Activated B cell treated with CpG ODN at 0.5 μM for 24 hours (primary cell): ENCODE results near the gene CSPG5. TPM values are rescaled to one million over a fixed set of nuclear protein-coding genes. Genes with fewer than 3 reads are reported as not detected.

Experiments used
- ATAC-seq: fragments of 200-7000 bp; cut with Tn5 transposase; one replicate; pipeline ENCODE4 v1.10.0; 2021; ENCODE audit warnings: low read depth, mild to moderate bottlenecking, moderate library complexity
- CTCF ChIA-PET: fragments of 350-600 bp; sonication (Branson Sonifier 250); formaldehyde crosslinking; loops from one replicate; lab custom pipeline; 2021; ENCODE audit warnings: antibody characterized with exemption; lab: Charles Lee
- POLR2A ChIA-PET: fragments of 350-600 bp; sonication (Branson Sonifier 250); formaldehyde crosslinking; loops from one replicate; lab custom pipeline; 2021; ENCODE audit warnings: antibody characterized with exemption; lab: Charles Lee
- DNase-seq: peaks from one replicate; pipeline ENCODE4 v3.0.0; 2022
- H3K27ac Mint-ChIP-seq: one replicate; pipeline ENCODE4 v1.8.0; 2020; ENCODE audit warnings: mixed read lengths
- H3K27me3 Mint-ChIP-seq: one replicate; pipeline ENCODE4 v1.8.0; 2021; ENCODE audit warnings: mixed read lengths
- H3K36me3 Mint-ChIP-seq: one replicate; pipeline ENCODE4 v1.8.0; 2021; ENCODE audit warnings: low read depth, mixed read lengths
- H3K4me1 Mint-ChIP-seq: one replicate; pipeline ENCODE4 v1.8.0; 2021; ENCODE audit warnings: mixed read lengths
- H3K4me3 Mint-ChIP-seq: one replicate; pipeline ENCODE4 v1.8.0; 2020; ENCODE audit warnings: mild to moderate bottlenecking, mixed read lengths
- H3K9me3 Mint-ChIP-seq: one replicate; pipeline ENCODE4 v1.8.0; 2020; ENCODE audit warnings: mixed read lengths
- intact Hi-C: fragments of 100-400 bp; cut with micrococcal nuclease; formaldehyde crosslinking; loops from one replicate; pipeline ENCODE4 v1.15.1; 2024
- total RNA-seq: library from RNA; stranded (reverse); gene quantifications from 2 replicates; pipeline ENCODE4 v1.2.3, GENCODE V29; 2022
- TF ChIP-seq, protein P1 (sequence below): fragments of 200-600 bp; IDR thresholded peaks from one replicate; pipeline ENCODE4 v1.8.0; 2022; ENCODE audit warnings: antibody characterized with exemption, mild to moderate bottlenecking

Gene CSPG5
- total RNA-seq, 1 donor from 2014 or later, result 0.09 TPM

DNA sequence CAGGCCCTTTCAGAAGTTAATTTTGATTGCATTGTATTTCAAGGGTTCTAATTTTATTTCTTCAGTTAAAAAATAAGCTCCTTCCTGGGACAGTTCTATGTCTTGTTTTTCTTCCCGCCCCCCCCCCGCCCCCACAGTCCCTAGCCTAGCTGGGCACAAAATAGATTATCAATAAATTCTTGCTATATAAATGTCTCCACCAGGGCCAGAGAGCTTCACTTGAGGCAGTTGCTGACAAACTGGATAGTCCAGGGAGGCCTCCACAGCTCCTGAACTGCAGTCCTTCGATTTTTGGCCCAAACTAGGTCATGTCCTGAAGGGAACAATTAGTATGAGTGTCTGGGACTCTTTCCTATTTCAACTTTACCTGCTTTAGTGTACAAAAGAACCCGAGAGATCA, 9.9 kb upstream of the CSPG5 start:
- Mint-ChIP-seq H3K9me3 (no peaks in the 10 kb centered on the region), H3K4me1 (no peaks in the 10 kb centered on the region), H3K27ac (no peak overlapping the region), H3K27me3 (no peaks in the 10 kb centered on the region), H3K4me3 (no peak overlapping the region), H3K36me3 (peaks cover 71% of the 10 kb centered on the region)
- intact Hi-C loops, result no loop called here
- no peak for ATAC-seq
- POLR2A ChIA-PET, result no interaction called here
- no peak for DNase-seq
- TF ChIP-seq, protein P1, sequence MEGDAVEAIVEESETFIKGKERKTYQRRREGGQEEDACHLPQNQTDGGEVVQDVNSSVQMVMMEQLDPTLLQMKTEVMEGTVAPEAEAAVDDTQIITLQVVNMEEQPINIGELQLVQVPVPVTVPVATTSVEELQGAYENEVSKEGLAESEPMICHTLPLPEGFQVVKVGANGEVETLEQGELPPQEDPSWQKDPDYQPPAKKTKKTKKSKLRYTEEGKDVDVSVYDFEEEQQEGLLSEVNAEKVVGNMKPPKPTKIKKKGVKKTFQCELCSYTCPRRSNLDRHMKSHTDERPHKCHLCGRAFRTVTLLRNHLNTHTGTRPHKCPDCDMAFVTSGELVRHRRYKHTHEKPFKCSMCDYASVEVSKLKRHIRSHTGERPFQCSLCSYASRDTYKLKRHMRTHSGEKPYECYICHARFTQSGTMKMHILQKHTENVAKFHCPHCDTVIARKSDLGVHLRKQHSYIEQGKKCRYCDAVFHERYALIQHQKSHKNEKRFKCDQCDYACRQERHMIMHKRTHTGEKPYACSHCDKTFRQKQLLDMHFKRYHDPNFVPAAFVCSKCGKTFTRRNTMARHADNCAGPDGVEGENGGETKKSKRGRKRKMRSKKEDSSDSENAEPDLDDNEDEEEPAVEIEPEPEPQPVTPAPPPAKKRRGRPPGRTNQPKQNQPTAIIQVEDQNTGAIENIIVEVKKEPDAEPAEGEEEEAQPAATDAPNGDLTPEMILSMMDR, result no peak
- CTCF ChIA-PET, result no interaction called here

DNA sequence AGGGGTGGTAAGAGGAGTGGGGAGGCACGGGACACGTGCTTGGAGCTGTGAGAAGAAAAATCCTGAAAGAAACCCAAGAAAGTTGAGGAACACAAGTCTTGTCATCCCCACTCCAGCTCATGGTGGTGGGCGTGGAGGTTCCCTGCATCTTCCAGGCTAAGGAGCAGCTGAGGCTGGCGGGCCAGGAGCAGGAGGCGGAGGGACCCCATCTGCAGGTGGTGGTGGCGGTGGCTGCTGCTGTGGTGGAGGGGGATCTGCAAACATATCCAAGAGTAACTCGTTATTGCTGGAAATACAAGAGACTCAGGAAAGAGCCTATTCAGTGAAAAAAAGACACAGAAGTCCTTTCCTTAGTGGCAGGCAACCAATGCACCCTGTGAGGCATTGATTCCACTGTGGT, 9.4 kb upstream of the CSPG5 start:
- H3K36me3 Mint-ChIP-seq, result peaks cover 66% of the 10 kb centered on the region
- TF ChIP-seq, protein P1, result no peak
- CTCF ChIA-PET, result no interaction called here
- DNase-seq (no peak), ATAC-seq (no peak)
- H3K9me3 Mint-ChIP-seq, result no peaks in the 10 kb centered on the region
- POLR2A ChIA-PET, result no interaction called here
- H3K4me1 Mint-ChIP-seq, result no peaks in the 10 kb centered on the region
- intact Hi-C loops, result no loop called here
- H3K27ac Mint-ChIP-seq, result no peak overlapping the region
- no peak overlapping the region for H3K4me3 Mint-ChIP-seq
- H3K27me3 Mint-ChIP-seq, result no peaks in the 10 kb centered on the region

DNA sequence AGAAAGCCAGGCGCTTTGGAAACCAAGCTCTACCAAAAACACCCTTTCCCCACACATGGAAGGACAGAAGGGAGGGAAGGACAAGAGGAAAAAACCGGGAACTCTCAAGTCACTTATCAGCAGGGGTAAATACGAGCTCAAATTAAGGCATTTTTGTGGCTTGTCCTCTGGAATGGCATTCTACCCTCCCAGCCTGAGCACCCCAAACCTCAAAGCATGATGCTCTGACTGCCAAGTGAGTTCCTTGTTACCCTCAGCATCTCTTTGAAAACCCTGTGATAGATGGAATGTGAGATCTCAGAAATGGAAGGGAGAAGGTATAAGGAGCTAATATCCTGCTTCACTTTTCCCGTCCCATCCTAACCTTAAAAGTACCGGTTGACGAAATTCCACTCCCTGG, 8.1 kb upstream of the CSPG5 start:
- Mint-ChIP-seq H3K27me3 (no peaks in the 10 kb centered on the region), H3K4me3 (no peak overlapping the region), H3K4me1 (no peaks in the 10 kb centered on the region), H3K27ac (no peak overlapping the region), H3K9me3 (no peaks in the 10 kb centered on the region), H3K36me3 (peaks cover 58% of the 10 kb centered on the region)
- ChIA-PET CTCF (no interaction called here), POLR2A (no interaction called here)
- DNase-seq, result no peak
- TF ChIP-seq, protein P1, result no peak
- intact Hi-C loops, result no loop called here
- no peak for ATAC-seq

DNA sequence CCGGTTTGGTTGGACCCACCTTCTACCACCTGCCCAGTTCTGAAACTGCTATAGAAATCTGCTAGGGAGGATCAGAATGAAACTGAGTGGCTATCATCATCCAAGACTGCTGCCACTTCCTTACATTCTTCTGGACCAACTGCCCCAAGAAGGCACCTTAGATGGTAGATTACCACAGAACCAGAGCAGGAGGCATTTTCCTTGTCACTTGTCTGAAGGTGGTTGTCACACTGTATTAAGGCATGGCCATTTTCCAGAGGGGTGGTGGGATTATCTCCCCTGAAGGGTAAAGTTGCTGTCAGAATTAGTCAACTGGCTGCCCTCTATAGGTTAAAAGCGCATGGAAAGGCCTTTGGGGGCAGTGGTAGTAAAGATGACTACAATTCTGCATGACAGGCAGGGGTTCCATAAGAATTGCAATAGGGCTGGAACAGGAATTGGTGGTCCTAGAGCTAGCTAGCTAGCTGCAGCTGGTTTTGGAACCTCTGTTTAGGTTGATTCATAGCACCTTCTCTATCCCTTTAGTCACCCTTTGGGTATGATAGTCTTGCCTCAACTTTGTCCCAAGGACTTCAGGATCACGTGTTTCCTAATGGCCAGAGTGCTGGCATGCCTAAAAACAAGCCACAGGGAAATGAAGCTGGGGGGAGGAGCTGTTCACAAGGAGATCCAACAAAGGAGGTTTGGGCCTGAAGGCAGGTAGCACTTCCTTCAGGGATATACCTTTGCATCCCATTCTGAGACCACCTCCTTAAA, 4.8 kb upstream of the CSPG5 start:
- TF ChIP-seq, protein P1, result no peak
- H3K27ac Mint-ChIP-seq, result no peak overlapping the region

DNA sequence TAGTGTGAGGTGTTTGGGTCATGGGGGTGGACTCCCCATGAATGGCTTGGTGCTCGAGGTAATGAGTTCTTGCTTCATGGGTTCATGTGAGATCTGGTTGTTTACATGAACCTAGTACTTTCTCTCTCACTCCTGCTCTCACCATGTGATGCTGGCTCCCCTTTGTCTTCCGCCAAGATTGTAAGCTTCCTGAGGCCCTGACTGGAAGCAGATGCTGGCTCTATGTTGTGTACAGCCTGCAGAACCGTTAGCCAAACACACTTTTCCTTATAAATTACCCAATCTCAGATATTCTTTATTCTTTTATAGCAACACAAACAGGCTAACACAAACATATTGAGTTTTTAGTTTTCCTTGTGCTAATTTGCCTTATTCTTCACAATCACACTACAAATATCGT, 3.2 kb upstream of the CSPG5 start:
- TF ChIP-seq, protein P1, result no peak
- intact Hi-C loops, result no loop called here
- no peak for ATAC-seq
- DNase-seq, result no peak
- POLR2A ChIA-PET, result no interaction called here
- Mint-ChIP-seq H3K4me1 (peaks cover 2% of the 10 kb centered on the region), H3K4me3 (no peak overlapping the region), H3K27ac (no peak overlapping the region), H3K36me3 (peaks cover 13% of the 10 kb centered on the region), H3K9me3 (no peaks in the 10 kb centered on the region), H3K27me3 (peaks cover 11% of the 10 kb centered on the region)
- CTCF ChIA-PET, result no interaction called here

More for the DNA sequence above, 4.8 kb upstream of the CSPG5 start:
- Mint-ChIP-seq H3K36me3 (peaks cover 29% of the 10 kb centered on the region), H3K9me3 (no peaks in the 10 kb centered on the region), H3K27me3 (peaks cover 11% of the 10 kb centered on the region), H3K4me1 (peaks cover 2% of the 10 kb centered on the region), H3K4me3 (no peak overlapping the region)
- no peak for ATAC-seq
- intact Hi-C loops, result no loop called here
- ChIA-PET POLR2A (no interaction called here), CTCF (no interaction called here)
- no peak for DNase-seq
